Measurements from ENCODE around the gene AGMO.

The AGMO gene

DNA sequence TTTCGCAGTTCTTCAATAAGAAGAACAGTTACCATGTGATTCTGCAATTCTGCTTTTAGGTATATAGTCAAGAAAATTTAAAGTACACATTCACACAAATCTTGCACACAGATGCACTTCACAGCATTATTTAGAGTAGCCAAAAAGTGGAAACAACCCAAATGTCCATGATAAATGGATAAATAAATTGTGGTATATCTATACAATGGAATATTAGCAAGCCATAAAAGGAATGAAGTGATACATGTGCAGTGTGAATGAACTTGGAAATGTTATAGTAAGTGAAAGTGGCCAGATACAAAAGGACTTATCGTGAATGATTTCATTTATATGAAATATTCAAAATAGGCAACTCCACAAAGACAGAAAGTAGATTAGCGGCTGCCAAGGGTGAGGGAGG lies 109.1 kb downstream of the AGMO start:
- no peak for DNase-seq

- DNase-seq = no peak
Measured at GRCh38 chr7:15446722-15447121, 115.1 kb downstream of the AGMO start.

DNA sequence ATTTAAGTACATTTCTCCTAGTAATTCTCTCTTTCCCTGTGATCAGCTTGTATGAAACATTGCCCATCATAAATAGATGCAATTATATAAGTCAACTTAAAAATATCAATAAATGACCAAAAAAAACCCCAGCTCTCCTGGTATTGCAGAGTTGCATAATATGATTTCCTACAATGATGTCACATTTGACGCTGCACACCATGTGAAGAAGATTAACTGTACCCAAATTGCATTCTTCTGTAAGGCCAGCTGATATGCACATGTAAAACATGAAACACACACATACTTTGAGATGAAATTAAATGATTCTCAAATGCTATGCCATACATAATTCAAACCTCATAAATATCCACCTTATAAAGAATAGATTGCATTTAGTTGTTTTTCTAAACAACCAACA lies 115.5 kb downstream of the AGMO start:
- DNase-seq = no peak

DNA sequence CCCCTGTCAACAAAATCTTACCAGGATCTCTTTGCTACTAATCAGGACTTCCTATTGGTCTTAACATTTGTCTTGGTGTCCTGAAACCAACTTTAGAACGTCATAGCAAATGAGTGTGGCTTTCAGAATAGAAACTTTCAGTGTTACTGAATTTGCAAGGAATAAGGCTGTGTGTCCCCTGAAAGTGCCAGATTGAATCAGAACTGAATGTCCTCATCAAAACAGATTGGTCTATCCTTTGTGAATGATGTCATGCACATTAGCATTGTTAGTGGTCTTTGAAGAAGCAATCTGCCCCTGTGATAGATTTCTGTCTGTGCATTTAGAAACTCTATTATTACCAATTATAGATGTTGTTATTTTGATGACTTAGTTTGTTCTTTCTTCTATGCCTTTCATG lies 119.9 kb downstream of the AGMO start:
- DNase-seq = no peak

DNA sequence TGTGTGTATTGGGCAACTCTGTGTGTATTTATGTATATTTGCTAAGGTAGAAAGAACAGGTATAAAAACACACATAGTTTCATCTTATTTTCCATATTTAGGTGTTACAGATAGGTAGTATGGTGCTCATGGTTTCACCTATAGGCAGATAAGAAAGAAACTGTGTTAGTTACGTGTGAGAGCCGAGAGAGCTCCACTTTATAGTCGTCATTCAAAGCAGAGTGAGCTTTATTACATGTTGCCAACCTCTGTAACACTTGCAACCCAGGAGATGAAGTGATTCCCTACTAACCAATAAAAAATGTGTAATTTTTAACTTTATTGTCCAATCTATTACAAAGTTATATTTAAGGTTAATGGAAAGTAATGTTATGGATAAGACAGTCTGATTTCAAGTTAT lies 121.3 kb downstream of the AGMO start:
- DNase-seq = no peak

- no peak for DNase-seq
Measured at GRCh38 chr7:15439853-15440252, 122.0 kb downstream of the AGMO start.

DNA sequence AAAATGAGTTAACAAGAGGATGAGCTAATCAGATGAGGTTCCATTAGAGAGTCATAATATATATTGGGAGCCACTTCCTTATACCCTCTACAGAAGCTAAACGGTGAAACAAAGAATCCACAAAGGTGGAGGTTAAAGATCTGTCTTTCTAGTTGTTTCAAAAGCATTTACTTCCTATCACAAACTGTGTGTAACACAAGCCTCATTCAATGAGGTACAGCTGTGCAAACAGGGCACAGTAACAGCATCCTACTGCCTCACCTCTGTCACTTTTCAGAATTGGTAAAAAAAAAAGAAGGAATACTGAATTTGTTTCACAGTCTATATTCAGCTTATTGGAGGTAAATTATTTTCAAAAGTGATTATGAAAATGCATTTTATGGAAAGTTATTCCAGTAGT lies 128.7 kb downstream of the AGMO start:
- no peak for DNase-seq

DNA sequence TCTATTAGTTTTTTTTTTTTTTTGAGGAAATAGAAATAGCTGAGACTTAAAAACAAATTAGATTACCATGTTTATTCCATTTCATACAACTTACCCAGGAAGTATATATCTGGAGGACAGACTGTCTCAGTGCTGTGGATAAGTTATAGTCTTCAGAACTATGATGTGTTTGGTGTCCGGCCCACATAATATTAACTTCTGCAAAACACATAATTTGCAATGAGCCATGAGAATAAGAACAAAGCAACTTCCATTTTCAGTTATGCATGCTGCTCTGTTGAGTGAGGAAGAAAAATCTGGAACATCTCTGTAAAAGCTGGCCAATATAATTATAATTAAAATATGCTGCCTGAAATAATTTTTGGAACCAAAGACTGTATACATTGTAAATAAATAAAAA lies 130.9 kb downstream of the AGMO start:
- no peak for DNase-seq

DNA sequence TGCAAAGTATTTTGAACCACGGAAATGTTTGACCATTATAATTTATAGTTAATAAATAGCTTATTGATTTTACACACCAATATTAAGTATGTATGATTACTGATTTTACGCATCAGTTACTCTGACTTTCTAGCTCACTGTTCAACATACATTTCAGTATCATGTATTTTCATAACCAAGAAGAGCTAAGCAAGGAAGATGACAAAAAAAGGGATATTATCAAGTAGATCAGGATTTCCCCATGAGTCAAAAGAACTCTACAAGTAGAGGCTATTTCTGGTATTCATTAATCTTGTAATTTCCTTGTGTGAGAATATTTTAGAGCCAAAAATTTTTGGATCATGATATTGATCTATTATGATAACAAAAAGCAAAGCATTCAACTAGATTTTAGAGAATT lies 131.6 kb downstream of the AGMO start:
- no peak for DNase-seq

DNA sequence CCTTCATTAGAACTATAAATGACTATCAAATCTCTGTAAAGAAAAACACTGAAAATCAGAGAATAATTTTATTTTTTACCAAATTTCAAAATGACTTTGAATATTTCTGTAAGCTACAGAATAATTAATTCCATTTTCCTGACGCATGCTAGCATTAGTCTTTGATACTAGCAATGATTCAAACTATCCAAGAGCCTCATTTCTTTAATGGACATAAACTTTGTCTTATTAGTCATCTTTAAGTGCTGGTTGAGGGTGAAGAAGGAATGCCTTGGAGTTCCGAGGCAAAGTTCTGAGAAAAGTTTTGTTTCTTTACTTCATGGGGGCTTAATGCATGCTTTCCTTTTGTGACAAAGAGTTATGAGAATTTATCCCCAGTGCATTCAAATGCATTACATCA lies 137.3 kb downstream of the AGMO start:
- DNase-seq = no peak

DNA sequence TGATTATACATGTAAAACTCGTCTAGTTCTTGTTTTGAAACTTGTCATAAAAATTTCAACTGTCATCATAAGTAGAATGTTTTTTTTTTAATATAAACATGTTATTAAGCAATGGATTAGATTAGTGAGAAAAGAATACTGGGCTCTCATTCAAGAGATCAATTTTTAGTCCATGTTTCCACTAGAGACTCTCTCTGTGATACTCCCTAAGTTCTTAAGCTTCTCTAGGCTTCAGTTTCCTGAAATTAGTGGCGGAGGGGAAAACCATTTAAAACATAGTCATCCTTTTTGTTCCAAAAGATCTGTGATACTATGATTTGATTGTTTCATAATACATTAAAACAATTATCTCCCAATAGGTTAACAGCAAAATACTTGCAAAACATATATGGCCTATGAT lies 142.2 kb downstream of the AGMO start:
- no peak for DNase-seq

GRCh38 chr7:15418264-15418663 lies 143.6 kb downstream of the AGMO start:
- DNase-seq = no peak

DNA sequence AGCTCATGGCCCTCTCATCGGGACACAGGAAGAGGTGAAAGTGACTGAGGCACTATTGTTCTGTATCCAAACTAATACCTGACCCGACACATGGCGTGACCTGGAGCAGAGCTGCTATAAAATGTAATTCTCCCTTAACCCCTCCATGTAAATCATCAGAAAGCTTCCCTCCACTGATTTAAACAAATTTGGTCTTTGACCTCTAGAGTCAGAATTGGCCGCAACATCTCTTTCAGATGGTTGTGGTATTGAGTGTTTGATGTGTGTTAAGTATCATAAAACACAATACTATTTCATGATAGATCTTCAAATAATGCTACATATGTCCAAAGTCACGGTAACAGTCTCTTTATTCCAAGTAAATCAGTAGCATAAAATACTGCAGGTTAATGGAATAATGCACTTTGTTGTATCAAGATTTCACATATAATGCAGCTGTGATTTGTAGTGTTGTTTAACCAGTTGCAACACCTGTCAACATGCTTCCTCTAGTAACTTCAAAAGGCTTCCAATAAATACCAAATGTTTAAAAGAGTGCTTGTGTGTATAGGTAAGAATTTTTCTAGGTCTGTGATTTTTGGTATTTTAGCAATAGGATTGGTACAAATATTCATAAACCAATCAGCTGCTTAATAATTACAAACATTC lies 144.3 kb downstream of the AGMO start:
- no peak for DNase-seq

DNA sequence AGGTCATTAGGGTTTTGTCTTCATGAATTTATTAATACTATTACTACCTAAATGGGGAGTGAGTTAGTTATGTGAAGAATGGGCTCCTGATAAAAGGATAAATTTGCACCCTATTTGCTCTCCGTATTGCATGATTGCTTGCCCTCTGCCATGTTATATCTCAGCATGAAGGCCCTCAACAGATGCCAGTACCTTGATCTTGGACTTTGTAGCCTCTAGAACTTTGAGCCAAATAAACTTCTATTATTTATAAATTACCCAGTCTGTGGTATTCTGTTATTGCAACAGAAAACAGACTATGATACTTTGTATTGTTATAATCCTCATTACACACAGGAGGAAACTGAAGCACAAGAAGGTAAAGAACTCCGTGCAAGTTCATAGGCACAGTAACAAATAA lies 150.8 kb downstream of the AGMO start:
- no peak for DNase-seq

GRCh38 chr7:15407910-15408309 lies 153.9 kb downstream of the AGMO start:
- DNase-seq = no peak

DNA sequence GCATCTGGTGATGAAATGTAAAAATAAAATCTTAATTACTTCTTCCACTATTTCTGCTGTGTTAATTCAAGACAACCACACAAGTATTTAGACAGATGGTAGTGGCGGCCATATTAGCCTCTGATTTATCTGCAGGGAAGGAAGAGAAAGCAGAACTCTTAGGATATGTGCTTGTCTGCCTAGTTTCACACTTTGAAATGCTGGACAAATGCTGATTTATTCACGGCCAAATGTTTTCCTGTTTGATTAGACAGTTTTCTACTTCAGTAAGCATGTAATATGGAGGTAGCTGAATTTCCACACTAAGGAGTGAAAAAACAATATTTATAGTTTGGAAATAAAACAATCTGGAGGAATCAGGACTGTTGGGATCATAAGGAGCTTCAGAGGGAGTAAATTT lies 158.1 kb downstream of the AGMO start:
- no peak for DNase-seq

- no peak for DNase-seq
Measured at GRCh38 chr7:15403315-15403714, 158.5 kb downstream of the AGMO start.

- no peak for DNase-seq
Measured at GRCh38 chr7:15402436-15403136, 159.2 kb downstream of the AGMO start.

DNA sequence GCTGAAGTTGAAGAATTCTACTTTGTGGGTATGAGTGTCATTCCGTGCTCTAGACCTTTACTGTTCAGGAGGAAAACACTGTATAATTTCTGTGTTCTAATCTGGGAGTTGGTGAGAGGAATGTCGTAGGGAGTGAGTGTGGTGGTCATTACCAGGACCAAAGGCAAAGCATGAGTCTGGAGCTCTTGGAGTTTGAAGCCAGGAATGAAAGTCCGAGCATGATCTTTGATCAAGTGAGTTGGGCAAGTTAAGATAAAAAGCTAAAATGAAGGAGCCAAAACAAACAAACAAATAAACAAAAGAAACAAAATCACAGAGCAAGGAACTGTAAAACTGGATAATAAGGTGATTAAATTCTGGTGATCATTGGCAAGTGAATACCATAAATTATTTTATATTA lies 161.4 kb downstream of the AGMO start:
- no peak for DNase-seq

DNA sequence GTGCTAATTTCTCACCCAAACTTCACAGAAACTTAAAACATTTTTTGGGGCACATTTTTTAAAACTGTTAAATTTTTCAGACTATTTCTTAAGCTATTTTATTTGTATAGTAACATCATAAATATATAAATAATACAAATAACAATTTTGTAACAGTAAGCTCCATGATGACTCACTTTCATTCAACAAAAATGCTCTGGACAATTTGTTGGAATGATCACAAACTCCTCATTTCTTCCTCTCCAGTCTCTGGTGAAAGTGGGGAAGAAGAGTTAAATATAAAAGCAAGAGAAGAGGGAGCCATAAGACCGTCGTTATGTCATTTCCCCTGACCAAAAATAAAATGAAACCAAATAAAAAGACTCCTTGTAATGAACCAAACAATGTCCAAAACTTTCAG lies 162.4 kb downstream of the AGMO start:
- no peak for DNase-seq

- no peak for DNase-seq
Measured at GRCh38 chr7:15397922-15398760, 163.7 kb downstream of the AGMO start.

- DNase-seq = peak; percentile 5
Measured at GRCh38 chr7:15397159-15397550, 164.7 kb downstream of the AGMO start.

GRCh38 chr7:15396210-15397158 lies 165.3 kb downstream of the AGMO start:
- no peak for DNase-seq
